Retinal pigment epithelial cell (primary cell): ENCODE measurements around the gene TREH.

Source experiments
- DNase-seq: peaks from one replicate; pipeline ENCODE4 v3.0.0-alpha.2; 2010; ENCODE audit warnings: low read depth
- H3K4me3 ChIP-seq: 2 replicates; pipeline ENCODE4 v1.5.1; 2011; ENCODE audit warnings: mild to moderate bottlenecking, low read length, control low read depth, moderate library complexity
- TF ChIP-seq, protein P1 (sequence below): conservative IDR thresholded peaks from 2 replicates; pipeline ENCODE4 v1.5.1; 2011; ENCODE audit warnings: low read depth, low read length, control low read depth, inconsistent platforms

The TREH gene

DNA sequence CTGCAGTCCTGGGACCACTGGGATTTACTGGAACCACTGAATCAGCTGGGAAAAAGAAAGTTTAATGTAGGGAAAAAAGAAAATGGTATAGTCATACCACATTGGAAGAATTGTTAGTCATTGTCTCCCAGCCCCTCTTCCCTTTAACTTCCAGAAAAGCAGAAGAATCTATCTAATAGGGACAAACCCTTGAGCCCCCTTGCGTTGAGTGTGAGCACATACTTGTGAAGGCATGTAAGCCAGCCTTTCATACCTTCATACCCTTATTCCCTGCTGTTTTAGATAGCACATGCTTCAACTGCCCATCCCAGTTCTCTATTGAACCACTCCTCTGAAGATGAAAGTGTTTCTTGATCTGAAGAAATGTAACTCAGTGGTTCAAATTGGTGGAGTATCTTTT is 6.6 kb downstream of the TREH start:
- TF ChIP-seq, protein P1, sequence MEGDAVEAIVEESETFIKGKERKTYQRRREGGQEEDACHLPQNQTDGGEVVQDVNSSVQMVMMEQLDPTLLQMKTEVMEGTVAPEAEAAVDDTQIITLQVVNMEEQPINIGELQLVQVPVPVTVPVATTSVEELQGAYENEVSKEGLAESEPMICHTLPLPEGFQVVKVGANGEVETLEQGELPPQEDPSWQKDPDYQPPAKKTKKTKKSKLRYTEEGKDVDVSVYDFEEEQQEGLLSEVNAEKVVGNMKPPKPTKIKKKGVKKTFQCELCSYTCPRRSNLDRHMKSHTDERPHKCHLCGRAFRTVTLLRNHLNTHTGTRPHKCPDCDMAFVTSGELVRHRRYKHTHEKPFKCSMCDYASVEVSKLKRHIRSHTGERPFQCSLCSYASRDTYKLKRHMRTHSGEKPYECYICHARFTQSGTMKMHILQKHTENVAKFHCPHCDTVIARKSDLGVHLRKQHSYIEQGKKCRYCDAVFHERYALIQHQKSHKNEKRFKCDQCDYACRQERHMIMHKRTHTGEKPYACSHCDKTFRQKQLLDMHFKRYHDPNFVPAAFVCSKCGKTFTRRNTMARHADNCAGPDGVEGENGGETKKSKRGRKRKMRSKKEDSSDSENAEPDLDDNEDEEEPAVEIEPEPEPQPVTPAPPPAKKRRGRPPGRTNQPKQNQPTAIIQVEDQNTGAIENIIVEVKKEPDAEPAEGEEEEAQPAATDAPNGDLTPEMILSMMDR: peak; percentile 1
- H3K4me3 ChIP-seq: no peak overlapping the region
- DNase-seq: no peak

DNA sequence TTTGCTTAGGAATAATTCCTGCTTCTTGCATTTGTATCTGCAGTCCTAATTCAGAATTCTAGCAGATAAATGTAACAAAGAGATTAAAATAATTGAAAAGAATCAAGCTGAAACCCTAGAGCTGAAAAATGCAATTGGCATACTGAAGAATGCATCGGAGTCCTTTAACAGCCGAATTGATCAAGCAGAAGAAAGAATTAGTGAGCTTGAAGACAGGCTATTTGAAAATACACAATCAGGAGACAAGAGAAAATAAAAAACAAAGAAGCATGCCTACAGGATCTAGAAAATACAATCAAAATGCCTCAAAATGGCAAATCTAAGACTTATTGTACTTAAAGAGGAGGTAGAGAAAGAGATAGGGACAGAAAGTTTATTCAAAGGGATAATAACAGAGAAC is 8.2 kb downstream of the TREH start:
- TF ChIP-seq, protein P1: no peak
- DNase-seq: no peak
- H3K4me3 ChIP-seq: no peak overlapping the region

DNA sequence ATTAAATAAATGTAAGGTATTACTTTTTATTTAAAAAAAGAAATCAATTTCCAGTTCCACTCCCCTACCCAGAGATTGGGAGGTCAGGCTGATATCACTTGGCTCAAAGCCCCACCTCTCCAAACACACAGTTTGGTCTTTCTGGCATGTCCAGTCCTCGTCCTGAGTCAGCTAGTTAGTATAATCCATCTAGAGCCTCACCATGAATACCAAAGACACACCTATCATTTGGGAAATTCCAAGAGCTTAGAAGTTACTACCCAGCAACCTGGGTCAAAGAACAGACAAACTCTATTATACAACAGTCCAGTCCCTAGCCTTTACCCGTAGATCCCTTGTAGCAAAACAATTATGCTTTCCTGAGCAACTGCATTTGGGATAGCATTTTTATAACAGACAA is 9.4 kb downstream of the TREH start:
- no peak overlapping the region for H3K4me3 ChIP-seq
- TF ChIP-seq, protein P1: no peak
- no peak for DNase-seq

DNA sequence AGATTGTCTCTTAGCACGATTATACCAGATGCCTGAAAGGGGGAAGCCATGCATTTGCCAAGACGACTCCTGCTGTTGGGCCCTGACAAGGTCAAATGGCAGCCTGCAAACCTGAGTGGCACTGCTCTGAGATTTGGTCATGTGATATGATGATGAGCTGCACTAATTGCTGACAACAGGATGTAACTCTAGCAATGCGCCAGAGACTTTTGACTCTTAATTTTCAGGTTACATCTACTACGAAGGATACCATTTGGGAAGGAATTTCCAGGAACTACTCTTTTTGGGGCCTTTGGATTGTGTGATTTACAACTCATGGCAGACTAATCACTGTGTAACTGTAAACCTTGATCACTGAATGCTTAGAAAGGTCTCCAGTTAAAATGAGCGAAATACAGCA is 13.1 kb downstream of the TREH start:
- DNase-seq: no peak
- no peak overlapping the region for H3K4me3 ChIP-seq

DNA sequence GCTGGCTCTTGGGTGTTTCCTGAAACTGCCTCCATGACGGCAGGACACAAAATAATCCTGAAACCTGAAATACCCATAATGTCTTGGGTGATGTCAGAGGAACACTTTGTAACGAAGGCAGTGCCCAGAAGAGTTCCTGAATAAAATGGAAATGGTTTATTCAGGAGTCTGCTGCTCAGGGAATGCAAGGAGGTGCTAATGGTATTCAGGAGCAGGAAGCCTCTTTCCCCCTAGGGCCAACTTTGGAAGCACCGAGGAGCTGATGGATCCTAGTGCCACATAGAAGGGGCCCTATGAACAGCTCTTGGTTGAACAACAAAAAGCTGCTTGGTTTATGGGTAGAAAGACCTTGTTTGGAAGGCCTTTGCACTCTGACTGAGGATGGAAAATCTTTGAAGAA is 15.5 kb downstream of the TREH start:
- no peak for DNase-seq
- TF ChIP-seq, protein P1: no peak
- no peak overlapping the region for H3K4me3 ChIP-seq

More for the DNA sequence above, 13.1 kb downstream of the TREH start:
- TF ChIP-seq, protein P1: no peak

DNA sequence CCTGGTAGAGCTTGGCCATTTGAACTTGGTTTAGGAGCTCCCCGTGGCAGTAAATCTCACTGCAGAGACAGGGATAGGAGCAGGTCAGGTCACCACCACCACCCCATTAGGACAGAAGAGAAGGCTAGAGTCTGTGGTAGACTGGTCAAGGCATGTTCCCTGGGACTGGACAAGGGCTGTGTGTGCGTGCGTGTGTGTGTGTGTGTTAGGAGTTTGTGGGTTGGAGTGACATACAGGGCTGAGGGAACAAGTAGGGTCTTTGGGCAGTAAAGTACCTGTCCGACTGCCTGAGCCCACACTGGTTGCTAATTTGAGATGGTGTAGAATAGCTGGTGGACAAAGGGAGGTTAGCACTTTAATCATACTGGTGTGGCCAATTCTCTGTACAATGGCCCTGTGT is 16.1 kb downstream of the TREH start:
- no peak for DNase-seq
- TF ChIP-seq, protein P1: no peak
- no peak overlapping the region for H3K4me3 ChIP-seq

DNA sequence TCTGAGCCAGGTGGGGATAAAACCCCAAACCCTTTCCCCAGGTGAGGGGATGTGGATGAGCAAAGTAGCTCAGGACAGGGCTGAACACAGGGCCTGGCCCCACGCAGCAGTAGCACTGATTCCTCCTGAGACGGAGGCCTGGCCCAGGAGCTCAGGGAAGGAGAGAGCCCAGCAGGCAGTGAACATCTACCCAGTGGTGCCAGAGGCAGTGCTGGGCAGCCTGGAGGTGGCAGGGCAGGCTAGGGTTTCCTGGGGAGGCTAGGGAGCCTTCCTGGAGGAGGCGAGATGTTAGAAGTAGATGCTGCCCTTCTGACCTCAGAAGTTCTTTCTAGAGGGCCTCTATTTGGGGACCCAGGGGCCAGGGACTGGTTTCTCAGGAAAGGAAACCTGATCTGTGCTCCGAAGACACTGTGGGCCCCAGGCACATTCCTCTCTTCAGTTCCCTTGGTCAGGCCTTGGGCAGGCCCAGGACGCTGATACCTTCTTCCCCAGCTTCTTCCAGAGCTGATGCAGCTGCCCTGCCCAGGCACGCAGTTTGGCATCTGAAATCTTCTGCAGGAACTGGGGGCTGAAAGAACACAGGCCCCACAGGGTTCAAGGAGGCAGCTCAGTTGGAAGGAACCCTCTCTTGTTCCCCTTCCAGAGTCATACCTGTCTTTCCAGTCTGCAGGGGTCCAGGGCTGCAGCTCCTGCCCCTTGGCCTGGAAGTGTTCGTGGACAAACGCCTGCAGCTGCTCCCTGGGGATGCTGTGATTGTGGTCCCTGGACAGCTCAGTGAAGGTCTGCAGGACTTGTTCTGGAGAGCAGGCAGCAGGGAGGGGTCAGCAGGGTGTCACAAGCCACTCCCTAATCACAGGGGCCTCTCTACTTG is 16.8 kb downstream of the TREH start:
- no peak overlapping the region for H3K4me3 ChIP-seq
- no peak for DNase-seq
- TF ChIP-seq, protein P1: no peak
